ENCODE results near the gene ZC3H12C. TPM values are rescaled to one million over a fixed set of nuclear protein-coding genes. Genes with fewer than 3 reads are reported as not detected.

ZC3H12C gene
- total and polyA plus RNA-seq, 2 of the 4 experiments (the other 2 are of a cell fraction): 4.2 to 15.8 TPM

GRCh38 chr11:110056956-110057355, 36.2 kb upstream of the ZC3H12C start:
- dilution Hi-C loops (cut with HindIII; ENCODE audit: low sequenced_read_pairs, unreplicated experiment) (no loop called here), in situ Hi-C loops (cut with MboI; ENCODE audit: low sequenced_read_pairs) (no loop called here), intact Hi-C loops (cut with micrococcal nuclease) (no loop called here)
- TF ChIP-seq RCOR1 (IDR thresholded peaks at IDR 0.05; ENCODE audit: insufficient replicate concordance, low read length) (no peak), MAZ (IDR thresholded peaks at IDR 0.05; ENCODE audit: borderline replicate concordance, low read depth, low read length) (no peak), RFX5 (IDR thresholded peaks at IDR 0.05; ENCODE audit: low read depth, low read length) (no peak), CHD1 (IDR thresholded peaks at IDR 0.05; ENCODE audit: low read depth, low read length) (no peak), POLR2A (IDR thresholded peaks at IDR 0.05; ENCODE audit: low read depth, low read length) (no peak), SMC3 (IDR thresholded peaks at IDR 0.05; ENCODE audit: low read depth, low read length) (no peak), FOS (IDR thresholded peaks at IDR 0.05; ENCODE audit: low read depth, low read length) (no peak)
- peaks cover 6% of the 10 kb centered on the region for H3K4me1 ChIP-seq (ENCODE audit: control insufficient read depth, insufficient read depth, low read length)
- H3K23ac ChIP-seq (ENCODE audit: low read depth, low read length): no peak overlapping the region
- no peaks in the 10 kb centered on the region for H3K79me1 ChIP-seq (ENCODE audit: low read depth in 1 of 2, low read length in 2 of 2)
- no peaks in the 10 kb centered on the region for H4K20me1 ChIP-seq (ENCODE audit: insufficient read depth, low read length)
- no peak overlapping the region; the same call in 1 of the 2 replicates for H3K14ac ChIP-seq (replicated peaks; ENCODE audit: low read depth, low read length)
- no peak overlapping the region for H4K5ac ChIP-seq (ENCODE audit: low read depth, low read length)
- ChIA-PET CTCF (interaction anchor here (0.6 to 1.6 kb wide), 3 partner anchors 13 to 1157 kb away, joined by 3 to 6 read pairs (median 4); no protein-coding TSS in a partner anchor), POLR2A (ENCODE audit: unreplicated experiment) (no interaction called here)
- H2BK20ac ChIP-seq (ENCODE audit: low read depth, low read length): no peak overlapping the region
- no peak overlapping the region for H3K4ac ChIP-seq (ENCODE audit: low read depth, low read length)
- peak overlapping the region; percentile 35 for H2AFZ ChIP-seq (replicated peaks; ENCODE audit: low read length, poor library complexity)
- no peak overlapping the region for H3K18ac ChIP-seq (ENCODE audit: low read depth, low read length)
- peaks cover 9% of the 10 kb centered on the region for H3K9me3 ChIP-seq (ENCODE audit: control insufficient read depth, insufficient read depth, low read length)
- peaks cover 12% of the 10 kb centered on the region; the same call in 1 of the 2 replicates for H3K9me1 ChIP-seq (ENCODE audit: insufficient read depth, low read length)
- no peak overlapping the region for H4K91ac ChIP-seq (ENCODE audit: insufficient read depth, low read depth, low read length)
- H3K27ac ChIP-seq (ENCODE audit: insufficient read depth, low read length): no peak overlapping the region
- H2BK15ac ChIP-seq (ENCODE audit: low read depth, low read length): no peak overlapping the region
- 50% methylated on average over 2 of the region's 2 CpGs; no CpG with 5 or more reads in 1 of the 2 experiments for WGBS, 2 experiments (ENCODE audit: extremely low coverage in 2 of 2, insufficient read length in 1 of 2)
- no peak for ATAC-seq (ENCODE audit: low read depth)
- H2BK120ac ChIP-seq (ENCODE audit: low read depth, low read length): no peak overlapping the region; the same call in 1 of the 2 replicates
- no peak overlapping the region for H4K8ac ChIP-seq (ENCODE audit: low read depth in 2 of 2, low read length in 2 of 2)
- H3K9ac ChIP-seq (ENCODE audit: low read depth, low read length): no peak overlapping the region
- H3K56ac ChIP-seq (ENCODE audit: extremely low read depth, insufficient read depth, low read length): no peak overlapping the region
- H2AK5ac ChIP-seq (ENCODE audit: low read depth, low read length): no peak overlapping the region
- no peak overlapping the region for H3K4me3 ChIP-seq (ENCODE audit: insufficient read depth, low read depth, low read length)
- H3K27me3 ChIP-seq (ENCODE audit: control insufficient read depth, insufficient read depth, low read length): no peaks in the 10 kb centered on the region
- H3K36me3 ChIP-seq (ENCODE audit: control insufficient read depth, insufficient read depth, low read length): no peaks in the 10 kb centered on the region
- no peak overlapping the region for H3K4me2 ChIP-seq (ENCODE audit: low read depth, low read length)
- H2BK5ac ChIP-seq (ENCODE audit: low read depth, low read length, poor library complexity, severe bottlenecking): no peak overlapping the region
- H2AK9ac ChIP-seq (replicated peaks; ENCODE audit: low read depth, low read length, poor library complexity): no peak overlapping the region
- BruUV-seq (replicated peaks): no TSS peak
- no peak for DNase-seq

All from IMR-90 (cell line).